ENCODE data around the gene DVL1. TPM values are rescaled to one million over a fixed set of nuclear protein-coding genes. Genes with fewer than 3 reads are reported as not detected.

The DVL1 gene
- total and polyA plus RNA-seq, 9 donors: 38.2 to 50.5 (median 45.8) TPM

DNA sequence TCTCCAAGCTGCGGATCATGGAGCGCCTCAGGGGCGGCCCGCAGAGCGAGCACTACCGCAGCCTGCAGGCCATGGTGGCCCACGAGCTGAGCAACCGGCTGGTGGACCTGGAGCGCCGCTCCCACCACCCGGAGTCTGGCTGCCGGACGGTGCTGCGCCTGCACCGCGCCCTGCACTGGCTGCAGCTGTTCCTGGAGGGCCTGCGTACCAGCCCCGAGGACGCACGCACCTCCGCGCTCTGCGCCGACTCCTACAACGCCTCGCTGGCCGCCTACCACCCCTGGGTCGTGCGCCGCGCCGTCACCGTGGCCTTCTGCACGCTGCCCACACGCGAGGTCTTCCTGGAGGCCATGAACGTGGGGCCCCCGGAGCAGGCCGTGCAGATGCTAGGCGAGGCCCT, 21.9 kb downstream of the DVL1 start:
- H3K4me3 ChIP-seq (ENCODE audit: low read length): no peak overlapping the region
- no peaks in the 10 kb centered on the region for H3K27me3 ChIP-seq (ENCODE audit: control insufficient read depth, insufficient read depth, low read length)
- no peak overlapping the region for H3K27ac ChIP-seq (ENCODE audit: low read length)
- no peak for DNase-seq
- peaks cover 41% of the 10 kb centered on the region for H3K4me1 ChIP-seq (ENCODE audit: control insufficient read depth, insufficient read depth, low read length)
- peaks cover 29% of the 10 kb centered on the region for H3K36me3 ChIP-seq (ENCODE audit: control insufficient read depth, insufficient read depth, low read length)
- 90% methylated on average over 40 of the region's 40 CpGs for WGBS (ENCODE audit: insufficient coverage)
- H3K9me3 ChIP-seq (replicated peaks; ENCODE audit: control insufficient read depth, low read depth, low read length): no peaks in the 10 kb centered on the region

DNA sequence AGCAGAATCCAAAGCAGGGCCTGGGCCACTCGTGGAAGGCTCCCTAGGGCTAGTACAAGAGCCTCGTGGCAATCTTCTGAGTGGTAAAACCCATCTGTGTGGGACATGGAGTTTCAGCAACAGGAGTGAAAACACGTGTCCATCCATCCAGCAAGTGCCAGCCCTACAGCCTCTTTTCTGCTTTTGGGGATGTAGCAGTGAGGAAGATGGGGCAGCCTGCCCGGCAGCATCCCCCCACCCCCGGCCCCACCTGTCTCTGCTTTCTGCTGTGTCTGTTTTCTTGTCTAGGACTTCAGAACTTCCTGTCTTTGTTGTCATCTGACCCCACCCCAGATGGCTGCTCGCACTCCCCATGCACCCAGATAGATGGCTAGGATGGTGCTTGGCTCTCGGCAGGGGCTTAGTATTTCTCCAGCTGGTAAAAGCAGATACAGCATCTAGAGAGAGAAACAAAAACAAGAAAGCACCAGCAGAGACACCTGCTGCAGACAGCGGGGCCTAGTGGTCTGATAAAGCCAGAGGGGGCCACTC, 23.1 kb downstream of the DVL1 start:
- H3K9me3 ChIP-seq (replicated peaks; ENCODE audit: control insufficient read depth, low read depth, low read length): no peaks in the 10 kb centered on the region
- 75% methylated on average over 8 of the region's 8 CpGs for WGBS (ENCODE audit: insufficient coverage)
- H3K36me3 ChIP-seq (ENCODE audit: control insufficient read depth, insufficient read depth, low read length): peaks cover 39% of the 10 kb centered on the region
- no peak overlapping the region for H3K4me3 ChIP-seq (ENCODE audit: low read length)
- no peak for DNase-seq
- peaks cover 35% of the 10 kb centered on the region for H3K4me1 ChIP-seq (ENCODE audit: control insufficient read depth, insufficient read depth, low read length)
- no peaks in the 10 kb centered on the region for H3K27me3 ChIP-seq (ENCODE audit: control insufficient read depth, insufficient read depth, low read length)
- no peak overlapping the region for H3K27ac ChIP-seq (ENCODE audit: low read length)

GRCh38 chr1:1325288-1326074, 23.7 kb downstream of the DVL1 start:
- H3K4me3 ChIP-seq (ENCODE audit: low read length): peak overlapping the region; percentile 86
- H3K9me3 ChIP-seq (replicated peaks; ENCODE audit: control insufficient read depth, low read depth, low read length): no peaks in the 10 kb centered on the region
- peaks cover 44% of the 10 kb centered on the region for H3K36me3 ChIP-seq (ENCODE audit: control insufficient read depth, insufficient read depth, low read length)
- peaks cover 28% of the 10 kb centered on the region for H3K4me1 ChIP-seq (ENCODE audit: control insufficient read depth, insufficient read depth, low read length)
- no peak for DNase-seq
- no peak overlapping the region for H3K27ac ChIP-seq (ENCODE audit: low read length)
- H3K27me3 ChIP-seq (ENCODE audit: control insufficient read depth, insufficient read depth, low read length): no peaks in the 10 kb centered on the region
- WGBS (ENCODE audit: insufficient coverage): 62% methylated on average over 15 of the region's 16 CpGs

- Histone ChIP-seq H3K4me1 (ENCODE audit: control insufficient read depth, insufficient read depth, low read length) (peaks cover 25% of the 10 kb centered on the region), H3K27me3 (ENCODE audit: control insufficient read depth, insufficient read depth, low read length) (no peaks in the 10 kb centered on the region), H3K9me3 (replicated peaks; ENCODE audit: control insufficient read depth, low read depth, low read length) (no peaks in the 10 kb centered on the region), H3K4me3 (ENCODE audit: low read length) (peak within 1 kb of the TSS; percentile 86), H3K36me3 (ENCODE audit: control insufficient read depth, insufficient read depth, low read length) (peaks cover 52% of the 10 kb centered on the region), H3K27ac (ENCODE audit: low read length) (peak within 1 kb of the TSS; percentile 59)
- WGBS (ENCODE audit: insufficient coverage): under 1% methylated on average over 82 of the region's 84 CpGs
- peak; percentile 95 for DNase-seq
Observed at GRCh38 chr1:1324524-1325287, 24.5 kb downstream of the DVL1 start, which contains the start of the genes CPTP and INTS11. CPTP (plus strand) TSS chr1:1324802; CDS start chr1:1326911, 2,109 bp downstream. INTS11 (minus strand) TSS chr1:1324660; CDS start chr1:1324608, 52 bp downstream.

DNA sequence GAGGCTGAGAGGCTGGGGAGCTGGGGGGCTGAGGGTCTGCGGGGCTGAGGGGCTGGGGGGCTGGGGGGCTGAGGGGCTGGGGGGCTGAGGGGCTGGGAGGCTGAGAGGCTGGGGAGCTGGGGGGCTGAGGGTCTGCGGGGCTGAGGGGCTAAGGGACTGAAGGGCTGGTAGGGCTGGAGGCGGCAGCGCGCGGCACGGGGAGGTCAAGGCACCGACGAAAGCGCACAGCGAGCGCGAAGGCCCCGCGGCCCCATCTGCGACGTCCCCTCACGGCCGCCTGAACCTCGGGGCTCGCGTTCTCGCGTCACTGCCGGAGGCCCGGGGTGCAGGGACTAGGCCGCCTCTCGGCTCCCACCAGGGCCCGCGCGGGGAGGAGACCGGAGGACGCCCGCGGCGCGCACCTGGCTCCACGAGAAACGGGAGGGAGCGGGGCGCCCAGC, 25.1 kb downstream of the DVL1 start:
- under 1% methylated on average over 40 of the region's 41 CpGs for WGBS (ENCODE audit: insufficient coverage)
- peaks cover 56% of the 10 kb centered on the region for H3K36me3 ChIP-seq (ENCODE audit: control insufficient read depth, insufficient read depth, low read length)
- H3K4me1 ChIP-seq (ENCODE audit: control insufficient read depth, insufficient read depth, low read length): peaks cover 25% of the 10 kb centered on the region
- no peak for DNase-seq
- no peak overlapping the region for H3K27ac ChIP-seq (ENCODE audit: low read length)
- H3K27me3 ChIP-seq (ENCODE audit: control insufficient read depth, insufficient read depth, low read length): no peaks in the 10 kb centered on the region
- H3K9me3 ChIP-seq (replicated peaks; ENCODE audit: control insufficient read depth, low read depth, low read length): no peaks in the 10 kb centered on the region
- H3K4me3 ChIP-seq (ENCODE audit: low read length): peak overlapping the region; percentile 86

- no peaks in the 10 kb centered on the region for H3K27me3 ChIP-seq (ENCODE audit: control insufficient read depth, insufficient read depth, low read length)
- no peak overlapping the region for H3K4me3 ChIP-seq (ENCODE audit: low read length)
- H3K9me3 ChIP-seq (replicated peaks; ENCODE audit: control insufficient read depth, low read depth, low read length): no peaks in the 10 kb centered on the region
- DNase-seq: no peak
- 85% methylated on average over 10 of the region's 10 CpGs for WGBS (ENCODE audit: insufficient coverage)
- peaks cover 53% of the 10 kb centered on the region for H3K36me3 ChIP-seq (ENCODE audit: control insufficient read depth, insufficient read depth, low read length)
- peaks cover 29% of the 10 kb centered on the region for H3K4me1 ChIP-seq (ENCODE audit: control insufficient read depth, insufficient read depth, low read length)
- H3K27ac ChIP-seq (ENCODE audit: low read length): no peak overlapping the region
Observed at GRCh38 chr1:1322952-1323351, 26.3 kb downstream of the DVL1 start.

GRCh38 chr1:1322418-1322817, 26.8 kb downstream of the DVL1 start:
- Histone ChIP-seq H3K9me3 (replicated peaks; ENCODE audit: control insufficient read depth, low read depth, low read length) (no peaks in the 10 kb centered on the region), H3K4me3 (ENCODE audit: low read length) (no peak overlapping the region), H3K27me3 (ENCODE audit: control insufficient read depth, insufficient read depth, low read length) (no peaks in the 10 kb centered on the region), H3K27ac (ENCODE audit: low read length) (no peak overlapping the region), H3K36me3 (ENCODE audit: control insufficient read depth, insufficient read depth, low read length) (peaks cover 49% of the 10 kb centered on the region), H3K4me1 (ENCODE audit: control insufficient read depth, insufficient read depth, low read length) (peaks cover 29% of the 10 kb centered on the region)
- 57% methylated on average over 1 of the region's 14 CpGs for WGBS (ENCODE audit: insufficient coverage)
- DNase-seq: no peak

DNA sequence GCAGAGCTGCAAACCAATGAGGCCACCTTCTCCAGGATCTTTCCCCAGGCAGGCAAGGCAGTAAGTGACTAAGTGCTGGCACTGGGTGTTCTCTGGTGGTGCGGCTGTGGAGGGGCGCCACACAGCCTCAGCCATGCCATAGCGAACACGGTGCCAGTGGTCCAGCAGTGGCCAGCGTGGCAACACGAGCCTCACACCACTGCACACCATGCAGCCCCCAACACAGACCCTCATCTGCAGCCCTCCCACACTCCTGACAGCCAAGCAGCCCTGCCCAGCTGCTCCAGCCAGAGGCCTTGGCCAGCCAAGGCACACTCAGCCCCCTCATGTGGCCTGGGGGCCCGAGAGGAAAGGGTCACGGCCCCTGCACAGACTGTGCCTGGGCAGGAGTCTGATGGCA, 27.7 kb downstream of the DVL1 start:
- Histone ChIP-seq H3K4me1 (ENCODE audit: control insufficient read depth, insufficient read depth, low read length) (peaks cover 29% of the 10 kb centered on the region), H3K4me3 (ENCODE audit: low read length) (no peak overlapping the region), H3K27me3 (ENCODE audit: control insufficient read depth, insufficient read depth, low read length) (no peaks in the 10 kb centered on the region), H3K27ac (ENCODE audit: low read length) (no peak overlapping the region), H3K9me3 (replicated peaks; ENCODE audit: control insufficient read depth, low read depth, low read length) (no peaks in the 10 kb centered on the region), H3K36me3 (ENCODE audit: control insufficient read depth, insufficient read depth, low read length) (peaks cover 46% of the 10 kb centered on the region)
- DNase-seq: no peak
- 85% methylated on average over 7 of the region's 8 CpGs for WGBS (ENCODE audit: insufficient coverage)

- DNase-seq: no peak
- H3K36me3 ChIP-seq (ENCODE audit: control insufficient read depth, insufficient read depth, low read length): peaks cover 40% of the 10 kb centered on the region
- no peaks in the 10 kb centered on the region for H3K27me3 ChIP-seq (ENCODE audit: control insufficient read depth, insufficient read depth, low read length)
- no peak overlapping the region for H3K27ac ChIP-seq (ENCODE audit: low read length)
- H3K4me1 ChIP-seq (ENCODE audit: control insufficient read depth, insufficient read depth, low read length): peaks cover 23% of the 10 kb centered on the region
- WGBS (ENCODE audit: insufficient coverage): 74% methylated on average over 22 of the region's 23 CpGs
- H3K4me3 ChIP-seq (ENCODE audit: low read length): no peak overlapping the region
- H3K9me3 ChIP-seq (replicated peaks; ENCODE audit: control insufficient read depth, low read depth, low read length): no peaks in the 10 kb centered on the region
Observed at GRCh38 chr1:1320666-1321448, 28.4 kb downstream of the DVL1 start.
